Measurements from ENCODE around the gene FLII. TPM values are rescaled to one million over a fixed set of nuclear protein-coding genes. Genes with fewer than 3 reads are reported as not detected.

FLII gene
- total and polyA plus RNA-seq, 12 donors = 207 to 469 (median 292) TPM

DNA sequence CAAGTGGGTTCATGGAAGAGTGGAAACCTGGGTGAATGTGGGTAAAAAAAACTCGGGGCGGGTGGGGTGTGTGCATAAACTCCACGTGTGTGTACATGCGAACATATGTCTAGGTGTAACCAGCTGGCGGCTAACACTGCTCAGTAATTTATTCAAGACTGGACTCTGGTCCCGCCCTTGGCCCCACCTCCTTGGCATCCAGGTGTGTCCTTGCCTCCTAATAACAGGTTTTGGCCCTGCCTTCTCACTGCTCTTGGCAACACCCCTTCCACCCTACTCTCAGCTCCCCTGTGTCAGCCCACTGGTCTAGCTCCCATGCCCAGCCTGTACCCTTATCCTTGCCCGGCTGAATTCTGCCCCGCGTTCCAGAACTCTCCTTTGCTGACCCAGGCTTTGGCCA, 8.3 kb downstream of the FLII start:
- Histone ChIP-seq H3K9me3 (no peaks in the 10 kb centered on the region), H3K36me3 (peaks cover 20 to 100% (median 80%) of the 10 kb centered on the region in 9 donors), H3K4me1 (peaks cover 12 to 31% (median 21%) of the 10 kb centered on the region in 9 donors), H3K4me3 (no peak overlapping the region), H3K27ac (no peak overlapping the region), H3K27me3 (no peaks in the 10 kb centered on the region)
- TF ChIP-seq, protein P1, sequence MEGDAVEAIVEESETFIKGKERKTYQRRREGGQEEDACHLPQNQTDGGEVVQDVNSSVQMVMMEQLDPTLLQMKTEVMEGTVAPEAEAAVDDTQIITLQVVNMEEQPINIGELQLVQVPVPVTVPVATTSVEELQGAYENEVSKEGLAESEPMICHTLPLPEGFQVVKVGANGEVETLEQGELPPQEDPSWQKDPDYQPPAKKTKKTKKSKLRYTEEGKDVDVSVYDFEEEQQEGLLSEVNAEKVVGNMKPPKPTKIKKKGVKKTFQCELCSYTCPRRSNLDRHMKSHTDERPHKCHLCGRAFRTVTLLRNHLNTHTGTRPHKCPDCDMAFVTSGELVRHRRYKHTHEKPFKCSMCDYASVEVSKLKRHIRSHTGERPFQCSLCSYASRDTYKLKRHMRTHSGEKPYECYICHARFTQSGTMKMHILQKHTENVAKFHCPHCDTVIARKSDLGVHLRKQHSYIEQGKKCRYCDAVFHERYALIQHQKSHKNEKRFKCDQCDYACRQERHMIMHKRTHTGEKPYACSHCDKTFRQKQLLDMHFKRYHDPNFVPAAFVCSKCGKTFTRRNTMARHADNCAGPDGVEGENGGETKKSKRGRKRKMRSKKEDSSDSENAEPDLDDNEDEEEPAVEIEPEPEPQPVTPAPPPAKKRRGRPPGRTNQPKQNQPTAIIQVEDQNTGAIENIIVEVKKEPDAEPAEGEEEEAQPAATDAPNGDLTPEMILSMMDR (IDR thresholded peaks at IDR 0.05) = no peak
- WGBS, 2 donors = 87 to 90% methylated on average over 9 of the region's 9 CpGs
- ATAC-seq (no peak), DNase-seq (no peak)
- intact Hi-C loops (cut with DNase I) = no loop called here

DNA sequence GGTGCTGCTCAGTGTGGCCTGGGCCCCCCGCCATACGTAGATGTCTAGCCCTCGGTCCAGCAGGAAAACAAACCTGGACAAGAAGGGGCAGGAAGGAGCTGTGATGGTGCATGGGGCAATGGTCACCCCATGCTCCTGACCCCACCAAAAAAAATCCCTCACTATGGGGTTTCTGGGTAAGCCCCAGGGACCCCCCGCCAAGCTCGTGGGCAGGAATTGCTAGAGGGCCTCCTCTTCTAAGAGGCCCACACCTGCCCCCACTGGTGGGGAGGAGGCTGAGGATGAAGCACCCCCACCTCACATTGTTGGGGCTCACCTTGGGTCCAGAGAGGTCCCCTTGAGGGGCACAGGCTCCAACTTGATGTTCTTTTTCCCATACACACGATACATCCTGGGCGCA, 9.7 kb downstream of the FLII start:
- H3K27me3 ChIP-seq = no peaks in the 10 kb centered on the region
- 67 to 71% methylated on average over 7 of the region's 7 CpGs for WGBS, 2 donors
- no peak for ATAC-seq
- no peak for DNase-seq
- TF ChIP-seq, protein P1 (IDR thresholded peaks at IDR 0.05) = no peak
- peaks cover 12 to 31% (median 21%) of the 10 kb centered on the region in 9 donors for H3K4me1 ChIP-seq
- no peaks in the 10 kb centered on the region for H3K9me3 ChIP-seq
- intact Hi-C loops (cut with DNase I) = no loop called here
- H3K27ac ChIP-seq = peak overlapping the region; percentile 66 to 91 (median 82)
- H3K4me3 ChIP-seq = no peak overlapping the region
- H3K36me3 ChIP-seq = peaks cover 21 to 100% (median 78%) of the 10 kb centered on the region in 9 donors

DNA sequence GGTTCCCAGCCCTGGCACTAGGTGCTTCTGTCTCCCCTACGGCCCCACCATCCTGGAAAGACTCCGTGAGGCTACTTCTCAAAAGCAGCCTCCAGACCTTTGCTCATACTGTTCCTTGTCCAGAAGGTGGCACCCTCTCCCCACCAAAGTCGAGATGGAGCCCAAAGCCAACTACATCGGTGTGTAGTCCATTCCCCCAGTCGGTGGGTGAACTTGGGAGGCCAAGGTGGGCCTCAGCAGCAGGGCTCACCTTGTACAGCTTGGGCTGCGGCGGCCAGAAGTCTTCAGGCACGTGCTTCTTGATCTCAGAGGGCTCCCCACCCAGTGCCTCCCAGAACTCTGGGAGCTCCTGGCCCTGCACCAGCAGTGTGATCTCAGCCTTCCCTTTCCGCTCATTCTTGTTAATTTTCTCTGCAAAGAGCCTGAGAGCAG, 10.2 kb downstream of the FLII start:
- 19 to 30% methylated on average over 9 of the region's 9 CpGs for WGBS, 2 donors
- peaks cover 12 to 31% (median 21%) of the 10 kb centered on the region in 9 donors for H3K4me1 ChIP-seq
- peak overlapping the region; percentile 66 to 91 (median 82) for H3K27ac ChIP-seq
- peak; percentile 51 to 71 for DNase-seq
- no peaks in the 10 kb centered on the region for H3K27me3 ChIP-seq
- intact Hi-C loops (cut with DNase I) = no loop called here
- H3K9me3 ChIP-seq = no peaks in the 10 kb centered on the region
- H3K4me3 ChIP-seq = no peak overlapping the region
- TF ChIP-seq, protein P1 (IDR thresholded peaks at IDR 0.05) = peak in 8 of 9 donors; percentile 37 to 74 (median 68)
- peaks cover 20 to 100% (median 75%) of the 10 kb centered on the region in 9 donors for H3K36me3 ChIP-seq
- peak; percentile 35 to 78 (median 71) for ATAC-seq

DNA sequence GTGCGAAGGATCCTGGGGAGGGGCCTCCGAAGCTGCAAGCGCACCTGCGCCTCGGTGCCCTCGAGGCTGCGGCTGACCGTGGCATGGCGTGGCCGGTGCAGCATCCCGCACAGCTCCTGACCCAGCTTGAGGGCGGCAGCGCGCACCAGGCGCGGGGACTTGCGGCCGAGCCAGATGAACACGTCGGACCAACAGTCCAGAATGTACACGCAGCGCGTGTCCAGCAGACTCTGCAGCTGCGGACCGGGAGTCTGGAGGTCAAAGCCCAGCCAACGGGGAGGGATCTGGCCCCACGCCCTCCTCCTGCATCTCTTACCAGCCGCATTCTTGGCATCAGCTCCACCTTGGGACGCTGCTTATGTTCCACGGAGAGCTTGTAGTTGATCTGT, 10.9 kb downstream of the FLII start:
- Histone ChIP-seq H3K36me3 (peaks cover 14 to 100% (median 68%) of the 10 kb centered on the region in 9 donors), H3K9me3 (no peaks in the 10 kb centered on the region), H3K27me3 (no peaks in the 10 kb centered on the region), H3K4me1 (peaks cover 12 to 31% (median 21%) of the 10 kb centered on the region in 9 donors), H3K27ac (peak overlapping the region; percentile 44 to 91 (median 77)), H3K4me3 (no peak overlapping the region)
- peak in 6 of 8 donors; percentile 9 to 41 (median 23) for ATAC-seq
- 71 to 72% methylated on average over 30 of the region's 30 CpGs for WGBS, 2 donors
- TF ChIP-seq, protein P1 (IDR thresholded peaks at IDR 0.05) = no peak
- intact Hi-C loops (cut with DNase I) = no loop called here
- peak in 1 of 2 donors; percentile 54 for DNase-seq
